Measurements from ENCODE around the gene BCL11B.

The BCL11B gene

GRCh38 chr14:99216191-99216590 lies 55.8 kb downstream of the BCL11B start:
- DNase-seq: no peak

DNA sequence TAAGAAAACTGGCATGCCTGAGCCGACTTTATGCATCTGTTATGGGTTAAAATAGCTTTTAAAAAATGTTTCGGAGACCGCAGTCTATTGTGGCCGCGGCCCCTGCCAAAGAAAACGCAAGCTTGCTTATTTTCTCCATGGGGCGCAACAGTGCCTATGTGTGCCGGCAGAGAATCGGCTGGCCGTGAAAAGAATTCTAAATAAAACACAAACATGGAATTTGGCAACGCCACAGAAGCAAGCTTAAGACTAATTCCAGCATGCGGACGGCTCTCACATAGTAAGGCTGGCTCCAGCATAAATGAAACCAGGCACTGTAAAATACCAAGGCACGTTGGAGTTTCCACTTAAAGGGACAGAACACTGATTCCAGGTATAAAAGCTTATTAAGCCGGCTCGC lies 56.7 kb downstream of the BCL11B start:
- DNase-seq: no peak

- no peak for DNase-seq
Observed at GRCh38 chr14:99214701-99215100, 57.3 kb downstream of the BCL11B start.

GRCh38 chr14:99213527-99213971 lies 58.4 kb downstream of the BCL11B start:
- no peak for DNase-seq

DNA sequence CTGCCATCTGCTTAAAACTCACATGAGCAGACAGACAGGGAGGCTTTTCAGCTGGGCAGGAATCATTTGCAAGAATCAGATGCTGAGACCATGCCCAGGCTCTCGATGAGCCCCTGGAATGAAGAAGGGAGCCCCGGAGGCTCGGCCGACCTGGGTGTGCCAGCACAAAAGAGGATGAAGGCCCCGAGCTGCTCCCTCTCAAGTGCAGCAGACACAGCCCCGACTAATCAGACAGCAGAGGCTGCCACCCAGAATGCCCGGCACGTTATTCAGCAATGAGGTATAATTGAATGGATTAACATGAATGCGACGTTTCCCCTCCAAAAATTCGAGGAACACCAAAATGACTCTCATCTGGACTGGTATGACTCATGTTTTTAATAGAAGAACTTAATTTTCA lies 58.9 kb downstream of the BCL11B start:
- no peak for DNase-seq

DNA sequence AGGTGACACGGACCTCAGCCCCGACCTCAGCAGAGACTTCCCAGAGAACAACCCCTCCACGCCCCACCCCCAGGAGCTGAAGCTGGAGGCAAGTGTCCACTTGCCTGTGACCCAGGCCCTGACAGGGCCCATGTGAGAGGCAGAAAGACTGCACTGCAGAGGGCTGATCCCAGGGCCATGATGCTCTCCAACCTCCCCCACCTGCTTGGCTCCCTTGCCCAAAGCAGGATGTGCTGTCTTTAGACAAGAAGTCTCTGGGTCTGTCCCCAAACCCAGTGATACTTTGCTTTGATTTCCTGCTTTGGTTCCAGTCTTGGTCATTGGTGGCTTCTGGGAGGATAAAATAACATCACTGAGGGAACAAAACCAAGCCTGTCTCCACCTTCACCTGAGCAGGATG lies 59.4 kb downstream of the BCL11B start:
- no peak for DNase-seq

DNA sequence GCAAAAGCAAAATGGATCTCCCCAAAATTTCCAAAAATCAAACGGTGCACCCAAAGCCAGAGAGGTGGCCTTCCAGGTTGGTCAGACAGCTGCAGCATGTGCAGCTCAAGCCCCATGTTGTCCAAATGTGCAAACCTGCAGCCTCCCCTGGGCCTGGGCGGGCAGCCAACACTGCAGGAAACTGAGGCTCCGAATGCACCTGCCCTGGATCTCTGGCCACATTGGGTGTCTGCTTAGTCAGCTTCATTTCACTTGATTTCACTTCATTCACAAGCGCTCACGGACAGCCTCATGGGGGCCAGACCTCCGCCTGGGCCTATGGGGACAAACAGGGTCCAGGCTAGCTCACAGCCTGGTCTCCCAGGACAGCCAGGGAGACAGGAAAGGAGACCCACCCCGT lies 59.8 kb downstream of the BCL11B start:
- DNase-seq: no peak

GRCh38 chr14:99211410-99211809 lies 60.6 kb downstream of the BCL11B start:
- no peak for DNase-seq

- DNase-seq: no peak
Observed at GRCh38 chr14:99210333-99210732, 61.7 kb downstream of the BCL11B start.

DNA sequence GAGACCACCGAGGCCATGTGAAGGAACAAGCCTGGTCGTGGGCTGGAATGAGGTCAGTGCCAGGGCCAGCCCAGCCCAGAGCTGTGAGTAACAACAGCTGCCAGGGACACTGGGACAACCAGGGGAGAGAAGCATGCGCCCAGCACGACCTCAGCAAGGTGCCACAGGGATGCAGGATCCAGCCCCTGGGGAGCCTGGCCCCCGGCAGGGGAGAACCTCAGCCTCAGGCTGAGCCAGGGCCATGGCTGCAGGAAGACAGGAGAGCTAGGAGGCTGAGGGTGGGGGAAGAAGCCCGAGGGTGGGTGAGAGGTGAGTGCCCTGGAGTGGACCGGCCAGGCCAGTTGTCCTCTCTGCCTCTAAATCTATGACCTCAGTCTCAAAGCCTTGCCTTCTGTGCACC lies 62.6 kb downstream of the BCL11B start:
- DNase-seq: no peak

- DNase-seq: no peak
Observed at GRCh38 chr14:99208318-99208717, 63.7 kb downstream of the BCL11B start.

- no peak for DNase-seq
Observed at GRCh38 chr14:99207456-99207855, 64.5 kb downstream of the BCL11B start.

- DNase-seq: peak; percentile 46
Observed at GRCh38 chr14:99206090-99206489, 65.9 kb downstream of the BCL11B start.

- no peak for DNase-seq
Observed at GRCh38 chr14:99205086-99205688, 66.8 kb downstream of the BCL11B start.

DNA sequence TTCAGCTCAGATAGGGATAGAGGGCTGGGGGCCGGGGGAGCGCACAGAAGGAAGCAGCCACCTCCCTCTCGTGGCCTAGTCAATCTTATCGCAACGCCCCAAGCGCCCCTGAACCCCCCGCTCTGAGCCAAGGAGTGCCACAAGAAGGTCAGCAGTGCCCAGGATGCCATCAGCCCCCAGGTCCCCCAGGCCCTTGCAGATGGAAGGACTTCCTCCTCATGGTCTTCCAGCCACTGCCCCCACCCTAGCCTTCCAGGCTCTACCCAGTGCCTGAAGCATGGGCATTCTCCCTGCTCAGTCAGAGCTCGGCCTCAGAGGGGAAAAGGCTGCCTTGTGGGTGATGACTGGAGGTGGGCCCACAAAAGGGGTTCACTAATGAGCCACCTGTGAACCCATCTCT lies 68.2 kb downstream of the BCL11B start:
- no peak for DNase-seq

DNA sequence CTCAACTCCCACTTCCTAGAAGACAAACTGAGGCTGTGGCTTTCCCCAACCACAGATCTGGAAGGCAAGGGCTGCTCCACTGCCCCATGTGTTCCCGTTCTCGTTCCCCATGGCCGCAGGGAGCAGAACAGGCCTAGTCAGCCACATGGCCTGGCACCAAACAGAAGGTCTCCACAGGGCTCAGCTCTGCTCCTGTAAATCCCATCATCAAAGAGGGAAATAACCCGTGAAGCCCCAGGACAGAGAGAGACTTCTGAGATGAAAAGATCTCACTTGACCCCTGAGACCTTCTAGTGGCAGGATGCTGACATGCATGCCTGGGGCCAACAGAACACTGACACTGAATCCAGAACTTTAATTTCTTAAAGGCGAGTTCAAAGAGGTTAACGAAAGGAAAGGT lies 68.9 kb downstream of the BCL11B start:
- no peak for DNase-seq

DNA sequence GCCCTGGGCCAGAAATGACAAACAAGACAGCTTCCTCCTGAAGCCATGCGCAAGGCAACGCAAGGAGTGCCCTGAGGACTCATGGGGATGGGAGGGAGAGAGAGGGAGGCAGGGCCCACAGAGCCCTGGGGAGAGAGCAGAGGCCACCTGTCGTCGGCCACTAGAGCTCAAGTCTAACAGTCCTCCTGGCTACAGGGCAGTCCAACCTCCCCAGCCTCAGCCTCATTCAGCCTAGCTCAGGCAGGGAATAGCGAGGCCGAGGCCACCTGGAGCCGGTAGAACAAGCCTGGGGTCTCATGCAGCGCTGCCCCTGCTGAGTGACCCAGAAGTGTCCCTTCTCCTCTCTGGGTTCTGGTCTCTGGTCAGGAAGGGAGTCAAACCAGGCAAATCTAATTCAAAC lies 69.5 kb downstream of the BCL11B start:
- no peak for DNase-seq

DNA sequence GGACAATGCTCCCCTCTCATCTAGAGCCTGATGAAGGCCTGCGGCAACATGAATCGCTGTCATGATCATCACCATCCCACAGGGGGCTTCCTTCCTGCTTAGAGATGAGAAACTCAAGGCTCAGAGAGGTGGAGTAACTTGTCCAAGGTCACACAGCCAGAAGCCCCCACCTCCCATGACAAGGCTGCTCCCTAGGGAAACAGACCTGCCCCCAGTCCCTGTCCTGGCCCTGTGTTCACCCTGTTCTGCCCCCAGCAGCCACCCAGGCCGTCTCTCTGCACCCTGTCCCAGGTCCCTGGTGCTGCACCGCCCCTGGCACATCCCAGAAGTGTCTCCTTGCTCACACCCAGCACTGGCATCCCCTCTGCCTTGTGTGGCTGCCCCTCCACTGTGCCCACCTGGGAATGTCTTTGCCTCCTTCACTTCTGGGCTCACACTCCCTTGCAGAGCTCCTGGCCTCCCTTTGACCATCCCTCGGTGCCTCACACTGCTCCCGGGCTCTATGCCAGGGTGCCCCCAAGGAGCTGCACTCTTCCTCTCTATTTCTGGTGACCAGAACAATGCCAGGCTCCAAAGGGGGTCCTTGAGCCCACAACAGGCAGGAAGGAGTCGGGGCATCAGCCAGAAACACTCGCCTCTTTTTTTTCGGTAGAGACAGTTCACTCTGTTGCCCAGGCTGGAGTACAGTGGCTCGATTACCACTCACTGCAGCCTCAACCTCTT lies 70.5 kb downstream of the BCL11B start:
- peak; percentile 54 for DNase-seq

DNA sequence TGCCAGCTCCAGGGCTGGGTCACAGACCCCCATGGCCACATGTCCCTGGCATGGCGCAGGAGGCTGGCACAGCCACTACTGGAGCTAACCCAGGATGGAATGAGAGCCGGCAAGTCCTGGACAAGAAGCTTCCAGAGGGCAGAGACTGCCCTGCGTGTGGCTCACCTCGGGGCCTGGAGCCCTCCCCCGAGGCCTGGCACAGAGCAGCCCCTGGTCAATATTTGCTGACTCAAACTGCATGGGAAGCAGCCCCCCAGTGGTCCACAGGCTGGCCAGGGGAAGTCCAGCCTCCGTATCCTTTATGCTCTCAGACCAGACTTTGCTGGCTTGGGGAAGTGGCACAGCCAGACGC lies 71.4 kb downstream of the BCL11B start:
- no peak for DNase-seq

GRCh38 chr14:99199846-99200653 lies 71.9 kb downstream of the BCL11B start:
- no peak for DNase-seq

- no peak for DNase-seq
Observed at GRCh38 chr14:99198746-99199502, 73.1 kb downstream of the BCL11B start.

- DNase-seq: no peak
Observed at GRCh38 chr14:99196310-99196650, 75.7 kb downstream of the BCL11B start.

GRCh38 chr14:99195602-99196309 lies 76.2 kb downstream of the BCL11B start:
- DNase-seq: no peak
